Activated naive CD4-positive, alpha-beta T cell treated with anti-CD3 and anti-CD28 coated beads for 36 hours (primary cell): Measurements from ENCODE around the gene GPR171. TPM values are rescaled to one million over a fixed set of nuclear protein-coding genes. Genes with fewer than 3 reads are reported as not detected.
"Not testable (repeated sequence)": the region's sequence is repeated elsewhere in the genome, so short reads cannot be mapped to it uniquely, and the experiment has no call there.

ENCODE experiments used
- CTCF ChIA-PET: fragments of 350-600 bp; sonication (Branson Sonifier 250); formaldehyde crosslinking; loops from one replicate; lab custom pipeline; 2021; ENCODE audit warnings: antibody characterized with exemption; lab: Charles Lee
- DNase-seq: peaks from one replicate; pipeline ENCODE4 v3.0.0-alpha.2; 2020
- H3K27ac Mint-ChIP-seq: one replicate; pipeline ENCODE4 v1.8.0; 2021; ENCODE audit warnings: mild to moderate bottlenecking, mixed read lengths
- H3K27me3 Mint-ChIP-seq: one replicate; pipeline ENCODE4 v1.8.0; 2021; ENCODE audit warnings: low read depth, mixed read lengths
- H3K36me3 Mint-ChIP-seq: one replicate; pipeline ENCODE4 v1.8.0; 2021; ENCODE audit warnings: low read depth, mixed read lengths
- H3K4me1 Mint-ChIP-seq: one replicate; pipeline ENCODE4 v1.8.0; 2021; ENCODE audit warnings: low read depth, mixed read lengths
- H3K4me3 Mint-ChIP-seq: one replicate; pipeline ENCODE4 v1.8.0; 2021; ENCODE audit warnings: mild to moderate bottlenecking, moderate library complexity, mixed read lengths
- H3K9me3 Mint-ChIP-seq: one replicate; pipeline ENCODE4 v1.8.0; 2021; ENCODE audit warnings: mixed read lengths
- intact Hi-C: fragments of 100-400 bp; cut with micrococcal nuclease; formaldehyde crosslinking; loops from one replicate; pipeline ENCODE4 v1.15.1; 2023
- total RNA-seq, 2 experiments: library from RNA; stranded (reverse); gene quantifications; one replicate each; pipeline ENCODE4 v1.2.3, GENCODE V29; 2021

Gene GPR171
- total RNA-seq = 10 to 100 TPM; 42.8 to 46.9 TPM

- Mint-ChIP-seq H3K27ac (peak within 1 kb of the TSS; percentile 100), H3K36me3 (peaks cover 47% of the 10 kb centered on the region), H3K9me3 (peaks cover 2% of the 10 kb centered on the region), H3K27me3 (no peaks in the 10 kb centered on the region), H3K4me1 (peaks cover 60% of the 10 kb centered on the region), H3K4me3 (peak within 1 kb of the TSS; percentile 94)
- CTCF ChIA-PET = interaction anchor here (0.7 to 1.5 kb wide), 6 partner anchors 24 to 441 kb away, joined by 3 to 7 read pairs (median 3); no protein-coding TSS in a partner anchor
- intact Hi-C loops = loop anchor here (1.0 to 10.0 kb wide), 13 partner anchors 12 to 1959 kb away; partner anchors contain the start of genes P2RY14 and RAP2B
- DNase-seq = peak; percentile 81
Measured at GRCh38 chr3:151203051-151203420, at the start of gene GPR171. TSS of gene GPR171 (minus strand) at chr3:151203216. CDS start at chr3:151199386, 3,830 bp downstream.

- DNase-seq = no peak
- CTCF ChIA-PET = interaction anchor here (1.0 kb wide), 1 partner anchor 81 kb away, joined by 3 read pairs; no protein-coding TSS in a partner anchor
- no peaks in the 10 kb centered on the region for H3K4me1 Mint-ChIP-seq
- no peak overlapping the region for H3K4me3 Mint-ChIP-seq
- H3K9me3 Mint-ChIP-seq = no peaks in the 10 kb centered on the region
- H3K27ac Mint-ChIP-seq = no peak overlapping the region
- intact Hi-C loops = no loop called here
- H3K27me3 Mint-ChIP-seq = no peaks in the 10 kb centered on the region
- H3K36me3 Mint-ChIP-seq = no peaks in the 10 kb centered on the region
Measured at GRCh38 chr3:151248772-151249337, 45.8 kb upstream of the GPR171 start.

- DNase-seq, intact Hi-C loops, H3K4me1 Mint-ChIP-seq, H3K27me3 Mint-ChIP-seq, H3K27ac Mint-ChIP-seq, H3K4me3 Mint-ChIP-seq, H3K9me3 Mint-ChIP-seq, H3K36me3 Mint-ChIP-seq, CTCF ChIA-PET: not testable (repeated sequence)
Measured at GRCh38 chr3:151242006-151242405, 39.0 kb upstream of the GPR171 start.

GRCh38 chr3:151236736-151237135, 33.7 kb upstream of the GPR171 start:
- H3K27me3 Mint-ChIP-seq = no peaks in the 10 kb centered on the region
- no peak for DNase-seq
- CTCF ChIA-PET = interaction anchor here (1.0 kb wide), 1 partner anchor 45 kb away, joined by 3 read pairs; no protein-coding TSS in a partner anchor
- H3K36me3 Mint-ChIP-seq = no peaks in the 10 kb centered on the region
- H3K4me3 Mint-ChIP-seq = no peak overlapping the region
- H3K4me1 Mint-ChIP-seq = peaks cover 2% of the 10 kb centered on the region
- no peaks in the 10 kb centered on the region for H3K9me3 Mint-ChIP-seq
- H3K27ac Mint-ChIP-seq = no peak overlapping the region
- intact Hi-C loops = no loop called here

- H3K27me3 Mint-ChIP-seq = no peaks in the 10 kb centered on the region
- peaks cover 6% of the 10 kb centered on the region for H3K4me1 Mint-ChIP-seq
- intact Hi-C loops = no loop called here
- CTCF ChIA-PET = interaction anchor here (1.0 kb wide), 2 partner anchors 46 to 92 kb away, joined by 3 read pairs; no protein-coding TSS in a partner anchor
- H3K36me3 Mint-ChIP-seq = no peaks in the 10 kb centered on the region
- H3K4me3 Mint-ChIP-seq = no peak overlapping the region
- DNase-seq = no peak
- no peaks in the 10 kb centered on the region for H3K9me3 Mint-ChIP-seq
- no peak overlapping the region for H3K27ac Mint-ChIP-seq
Measured at GRCh38 chr3:151236316-151236715, 33.3 kb upstream of the GPR171 start.

- intact Hi-C loops = no loop called here
- Mint-ChIP-seq H3K36me3 (no peaks in the 10 kb centered on the region), H3K4me1 (peaks cover 19% of the 10 kb centered on the region), H3K4me3 (no peak overlapping the region), H3K27me3 (no peaks in the 10 kb centered on the region), H3K27ac (no peak overlapping the region), H3K9me3 (no peaks in the 10 kb centered on the region)
- CTCF ChIA-PET = interaction anchor here (0.5 to 2.0 kb wide), 10 partner anchors 18 to 799 kb away, joined by 3 to 6 read pairs (median 3); no protein-coding TSS in a partner anchor
- no peak for DNase-seq
Measured at GRCh38 chr3:151234825-151235224, 31.8 kb upstream of the GPR171 start.

- Mint-ChIP-seq H3K4me3 (no peak overlapping the region), H3K36me3 (no peaks in the 10 kb centered on the region), H3K27ac (no peak overlapping the region), H3K4me1 (peaks cover 28% of the 10 kb centered on the region), H3K27me3 (no peaks in the 10 kb centered on the region), H3K9me3 (no peaks in the 10 kb centered on the region)
- intact Hi-C loops = no loop called here
- CTCF ChIA-PET = interaction anchor here (1.6 kb wide), 2 partner anchors 50 to 65 kb away, joined by 4 to 9 read pairs; no protein-coding TSS in a partner anchor
- DNase-seq = no peak
Measured at GRCh38 chr3:151232991-151233390, 30.0 kb upstream of the GPR171 start.

GRCh38 chr3:151232403-151232802, 29.4 kb upstream of the GPR171 start:
- CTCF ChIA-PET = interaction anchor here (1.6 kb wide), 2 partner anchors 50 to 64 kb away, joined by 4 to 9 read pairs; no protein-coding TSS in a partner anchor
- intact Hi-C loops = not testable (repeated sequence)

GRCh38 chr3:151230646-151231045, 27.6 kb upstream of the GPR171 start:
- CTCF ChIA-PET = interaction anchor here (7.1 to 8.4 kb wide), 3 partner anchors 22 to 61 kb away, joined by 96 to 248 read pairs (median 124); partner anchors contain the start of gene P2RY14
- peak overlapping the region; percentile 78 for H3K27ac Mint-ChIP-seq
- peak; percentile 27 for DNase-seq
- no peaks in the 10 kb centered on the region for H3K36me3 Mint-ChIP-seq
- no peaks in the 10 kb centered on the region for H3K9me3 Mint-ChIP-seq
- no peaks in the 10 kb centered on the region for H3K27me3 Mint-ChIP-seq
- peak overlapping the region; percentile 45 for H3K4me3 Mint-ChIP-seq
- intact Hi-C loops = loop anchor here (1.0 kb wide), 1 partner anchor 75 kb away; no protein-coding TSS in a partner anchor
- peaks cover 52% of the 10 kb centered on the region for H3K4me1 Mint-ChIP-seq

More at GRCh38 chr3:151232403-151232802, 29.4 kb upstream of the GPR171 start:
- H3K4me1 Mint-ChIP-seq = peaks cover 34% of the 10 kb centered on the region
- not testable (repeated sequence) for H3K9me3 Mint-ChIP-seq, DNase-seq, H3K4me3 Mint-ChIP-seq, H3K27me3 Mint-ChIP-seq, H3K36me3 Mint-ChIP-seq
- peak overlapping the region; percentile 26 for H3K27ac Mint-ChIP-seq

- Mint-ChIP-seq H3K9me3 (no peaks in the 10 kb centered on the region), H3K4me3 (no peak overlapping the region), H3K27ac (peak overlapping the region; percentile 19), H3K27me3 (no peaks in the 10 kb centered on the region), H3K4me1 (peaks cover 62% of the 10 kb centered on the region), H3K36me3 (no peaks in the 10 kb centered on the region)
- no peak for DNase-seq
- CTCF ChIA-PET = interaction anchor here (0.6 to 8.4 kb wide), 32 partner anchors 10 to 671 kb away, joined by 3 to 248 read pairs (median 8); partner anchors contain the start of genes GPR171 and P2RY14
- intact Hi-C loops = loop anchor here (1.0 to 10.0 kb wide), 7 partner anchors 50 to 689 kb away; partner anchors contain the start of genes MED12L and P2RY14
Measured at GRCh38 chr3:151228666-151229040, 25.6 kb upstream of the GPR171 start.

GRCh38 chr3:151227807-151228665, 25.0 kb upstream of the GPR171 start:
- Mint-ChIP-seq H3K4me1 (peaks cover 62% of the 10 kb centered on the region), H3K27ac (peak overlapping the region; percentile 62), H3K9me3 (no peaks in the 10 kb centered on the region), H3K27me3 (no peaks in the 10 kb centered on the region), H3K36me3 (no peaks in the 10 kb centered on the region), H3K4me3 (no peak overlapping the region)
- peak; percentile 90 for DNase-seq
- intact Hi-C loops = loop anchor here (1.0 to 10.0 kb wide), 11 partner anchors 17 to 689 kb away; partner anchors contain the start of genes MED12L and P2RY14
- CTCF ChIA-PET = interaction anchor here (0.6 to 8.4 kb wide), 38 partner anchors 10 to 670 kb away, joined by 3 to 248 read pairs (median 6); partner anchors contain the start of genes GPR171 and P2RY14
